Left ventricle myocardium inferior (tissue), 1 donor: Measurements from ENCODE around the gene SMIM23. TPM values are rescaled to one million over a fixed set of nuclear protein-coding genes. Genes with fewer than 3 reads are reported as not detected.

ENCODE experiments used
- DNase-seq: peaks from one replicate; pipeline ENCODE4 v3.0.0-alpha.2; 2020
- H3K27ac ChIP-seq: fragments of 200-600 bp; replicated peaks from 2 replicates; pipeline ENCODE4 v1.8.0; 2021
- H3K27me3 ChIP-seq: fragments of 200-600 bp; 2 replicates; pipeline ENCODE4 v1.8.0; 2021; ENCODE audit warnings: low read depth
- H3K36me3 ChIP-seq: fragments of 200-600 bp; 2 replicates; pipeline ENCODE4 v1.8.0; 2021
- H3K4me1 ChIP-seq: fragments of 200-600 bp; 2 replicates; pipeline ENCODE4 v1.8.0; 2021
- H3K4me3 ChIP-seq: fragments of 200-600 bp; 2 replicates; pipeline ENCODE4 v1.8.0; 2021; ENCODE audit warnings: mild to moderate bottlenecking, moderate library complexity
- H3K9me3 ChIP-seq: fragments of 200-600 bp; replicated peaks from 2 replicates; pipeline ENCODE4 v1.8.0; 2021
- intact Hi-C: fragments of 100-400 bp; cut with micrococcal nuclease; formaldehyde crosslinking; loops from one replicate; pipeline ENCODE4 v1.11.0; 2022
- total RNA-seq: library from RNA; stranded (reverse); fragmentation: NEBNext Ultra II Directional; extraction: Animal tissue kit (Norgen Biotek cat#: 25700); gene quantifications from one replicate; pipeline ENCODE4 v1.2.1, GENCODE V29; 2021
- TF ChIP-seq, protein P1 (sequence below): fragments of 200-600 bp; IDR thresholded peaks from 2 replicates; pipeline ENCODE4 v1.8.0; 2021; ENCODE audit warnings: antibody characterized with exemption, mild to moderate bottlenecking, borderline replicate concordance
- donor health status: DM: no; HTN: yes; CAD: no; lungs with severe emphysema.

The SMIM23 gene
- total RNA-seq, 1 donor from 2014 or later: not detected

DNA sequence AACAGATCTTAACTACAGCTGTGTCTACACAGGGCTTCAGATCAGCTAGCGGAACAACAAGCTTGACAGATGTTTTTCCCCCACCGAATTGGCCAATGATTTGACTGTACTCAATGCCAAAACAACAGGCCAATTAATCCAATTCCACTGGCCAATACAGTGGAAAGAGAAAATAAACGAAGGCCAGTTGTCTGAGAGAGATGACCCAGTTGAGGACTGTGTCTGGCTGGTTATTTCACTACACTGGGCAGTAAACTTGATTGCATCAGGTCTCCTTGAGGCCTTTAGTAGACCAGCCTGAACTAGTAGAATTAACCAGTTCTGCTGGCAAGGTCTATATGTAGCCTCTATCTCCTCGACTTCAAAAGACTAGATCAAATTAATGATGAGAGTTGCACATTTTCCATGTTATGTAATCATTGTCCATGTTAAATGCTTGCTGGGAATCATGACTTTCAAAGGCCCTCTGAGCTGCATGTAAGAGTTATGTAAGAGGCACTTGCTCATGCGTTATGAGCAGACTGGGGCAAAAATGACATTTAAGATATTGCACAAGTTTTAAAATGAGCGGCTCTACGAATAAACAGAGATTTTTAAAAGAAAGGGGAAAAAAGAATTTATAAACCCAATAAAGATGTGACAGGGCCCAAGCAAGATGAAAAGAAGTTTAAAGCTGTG is 28.3 kb downstream of the SMIM23 start:
- Histone ChIP-seq H3K4me1 (no peaks in the 10 kb centered on the region), H3K27me3 (no peaks in the 10 kb centered on the region), H3K27ac (no peak overlapping the region), H3K36me3 (no peaks in the 10 kb centered on the region), H3K9me3 (peaks cover 25% of the 10 kb centered on the region), H3K4me3 (no peak overlapping the region)
- DNase-seq: no peak
- TF ChIP-seq, protein P1, sequence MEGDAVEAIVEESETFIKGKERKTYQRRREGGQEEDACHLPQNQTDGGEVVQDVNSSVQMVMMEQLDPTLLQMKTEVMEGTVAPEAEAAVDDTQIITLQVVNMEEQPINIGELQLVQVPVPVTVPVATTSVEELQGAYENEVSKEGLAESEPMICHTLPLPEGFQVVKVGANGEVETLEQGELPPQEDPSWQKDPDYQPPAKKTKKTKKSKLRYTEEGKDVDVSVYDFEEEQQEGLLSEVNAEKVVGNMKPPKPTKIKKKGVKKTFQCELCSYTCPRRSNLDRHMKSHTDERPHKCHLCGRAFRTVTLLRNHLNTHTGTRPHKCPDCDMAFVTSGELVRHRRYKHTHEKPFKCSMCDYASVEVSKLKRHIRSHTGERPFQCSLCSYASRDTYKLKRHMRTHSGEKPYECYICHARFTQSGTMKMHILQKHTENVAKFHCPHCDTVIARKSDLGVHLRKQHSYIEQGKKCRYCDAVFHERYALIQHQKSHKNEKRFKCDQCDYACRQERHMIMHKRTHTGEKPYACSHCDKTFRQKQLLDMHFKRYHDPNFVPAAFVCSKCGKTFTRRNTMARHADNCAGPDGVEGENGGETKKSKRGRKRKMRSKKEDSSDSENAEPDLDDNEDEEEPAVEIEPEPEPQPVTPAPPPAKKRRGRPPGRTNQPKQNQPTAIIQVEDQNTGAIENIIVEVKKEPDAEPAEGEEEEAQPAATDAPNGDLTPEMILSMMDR: no peak
- intact Hi-C loops: no loop called here

GRCh38 chr5:171816666-171817065 is 31.0 kb downstream of the SMIM23 start:
- DNase-seq: no peak
- TF ChIP-seq, protein P1: no peak
- intact Hi-C loops: no loop called here
- Histone ChIP-seq H3K27ac (no peak overlapping the region), H3K27me3 (no peaks in the 10 kb centered on the region), H3K4me3 (no peak overlapping the region), H3K4me1 (no peaks in the 10 kb centered on the region), H3K9me3 (peaks cover 8% of the 10 kb centered on the region), H3K36me3 (no peaks in the 10 kb centered on the region)

- H3K4me3 ChIP-seq: no peak overlapping the region
- no peaks in the 10 kb centered on the region for H3K9me3 ChIP-seq
- no peak overlapping the region for H3K27ac ChIP-seq
- TF ChIP-seq, protein P1: no peak
- no peaks in the 10 kb centered on the region for H3K36me3 ChIP-seq
- intact Hi-C loops: no loop called here
- no peak for DNase-seq
- no peaks in the 10 kb centered on the region for H3K27me3 ChIP-seq
- no peaks in the 10 kb centered on the region for H3K4me1 ChIP-seq
Observed at GRCh38 chr5:171820561-171820960, 34.9 kb downstream of the SMIM23 start.

GRCh38 chr5:171821286-171821685 is 35.7 kb downstream of the SMIM23 start:
- Histone ChIP-seq H3K4me1 (no peaks in the 10 kb centered on the region), H3K9me3 (no peaks in the 10 kb centered on the region), H3K36me3 (no peaks in the 10 kb centered on the region), H3K4me3 (no peak overlapping the region), H3K27ac (no peak overlapping the region), H3K27me3 (no peaks in the 10 kb centered on the region)
- DNase-seq: no peak
- intact Hi-C loops: no loop called here
- TF ChIP-seq, protein P1: no peak

- TF ChIP-seq, protein P1: no peak
- Histone ChIP-seq H3K9me3 (no peaks in the 10 kb centered on the region), H3K4me3 (no peak overlapping the region), H3K36me3 (no peaks in the 10 kb centered on the region), H3K27ac (no peak overlapping the region), H3K27me3 (no peaks in the 10 kb centered on the region), H3K4me1 (no peaks in the 10 kb centered on the region)
- intact Hi-C loops: no loop called here
- DNase-seq: no peak
Observed at GRCh38 chr5:171823269-171823668, 37.7 kb downstream of the SMIM23 start.
